Activated CD4-positive, alpha-beta T cell treated with anti-CD3 and anti-CD28 coated beads, Interleukin-2, amount 50 U/mL, for 4 hours (primary cell): ENCODE results near the gene CTDSP2.
"Not testable (repeated sequence)": the region's sequence is repeated elsewhere in the genome, so short reads cannot be mapped to it uniquely, and the experiment has no call there.

Experiments used
- DNase-seq, 2 experiments: peaks; one replicate each; pipeline ENCODE4 v3.0.0-alpha.2; 2020

The CTDSP2 gene

DNA sequence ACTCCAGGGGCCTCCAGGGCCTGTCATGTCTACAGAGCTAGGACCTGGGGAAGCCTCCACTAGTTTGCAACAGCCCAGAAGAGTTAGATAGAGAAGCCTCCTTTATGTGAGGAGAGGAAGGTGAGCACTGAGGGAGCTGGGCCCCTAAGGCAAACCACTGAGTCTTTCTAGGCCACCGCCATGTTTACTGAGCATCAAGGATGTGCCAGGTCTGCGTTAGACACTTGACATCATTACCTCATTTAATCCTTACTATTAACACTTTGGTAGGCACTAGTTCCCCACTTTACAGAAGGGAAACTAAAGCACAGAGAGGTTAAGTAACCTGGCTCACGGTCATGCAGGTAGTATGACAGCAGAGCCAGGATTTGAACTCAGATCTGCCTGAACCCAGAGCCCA lies 12.9 kb downstream of the CTDSP2 start:
- no peak for DNase-seq

DNA sequence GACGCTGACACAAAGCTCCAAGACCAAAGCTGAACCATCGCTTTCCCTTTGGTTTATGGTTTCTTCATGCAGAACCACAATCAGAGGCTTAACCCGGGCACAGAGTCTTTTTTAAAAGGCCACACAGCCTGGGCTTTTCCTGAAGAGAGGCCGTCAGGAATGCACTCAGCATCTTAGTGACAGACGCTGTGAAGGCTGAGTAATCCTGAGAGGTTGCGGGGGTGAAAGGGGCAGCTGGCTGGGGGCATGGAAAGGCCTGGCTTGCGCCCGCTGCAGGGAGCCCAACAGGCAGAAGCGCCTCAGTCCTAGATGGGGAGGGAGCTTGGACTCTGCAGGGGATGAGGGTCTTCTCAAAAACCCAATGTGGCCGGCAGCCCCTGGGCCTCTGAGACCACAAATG lies 13.6 kb downstream of the CTDSP2 start:
- DNase-seq, result no peak

DNA sequence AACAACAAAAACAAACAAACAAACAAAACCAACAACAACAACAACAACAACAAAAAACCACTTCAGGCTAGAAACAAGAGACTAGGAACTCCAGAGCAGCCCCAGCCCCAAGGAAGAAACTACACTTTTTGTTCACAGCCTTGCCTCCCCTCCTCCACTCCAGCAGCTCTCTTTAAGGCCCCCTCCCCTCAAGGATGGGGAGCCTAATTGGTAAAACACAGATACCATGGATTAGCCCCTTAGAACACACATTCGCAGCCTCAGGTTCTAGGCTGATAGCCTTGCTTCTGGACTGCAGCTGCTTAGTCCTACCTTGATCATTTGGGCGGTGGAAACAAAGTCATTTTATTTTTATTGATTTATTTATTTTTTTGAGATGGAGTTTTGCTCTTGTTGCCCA lies 16.1 kb downstream of the CTDSP2 start:
- no peak for DNase-seq

DNA sequence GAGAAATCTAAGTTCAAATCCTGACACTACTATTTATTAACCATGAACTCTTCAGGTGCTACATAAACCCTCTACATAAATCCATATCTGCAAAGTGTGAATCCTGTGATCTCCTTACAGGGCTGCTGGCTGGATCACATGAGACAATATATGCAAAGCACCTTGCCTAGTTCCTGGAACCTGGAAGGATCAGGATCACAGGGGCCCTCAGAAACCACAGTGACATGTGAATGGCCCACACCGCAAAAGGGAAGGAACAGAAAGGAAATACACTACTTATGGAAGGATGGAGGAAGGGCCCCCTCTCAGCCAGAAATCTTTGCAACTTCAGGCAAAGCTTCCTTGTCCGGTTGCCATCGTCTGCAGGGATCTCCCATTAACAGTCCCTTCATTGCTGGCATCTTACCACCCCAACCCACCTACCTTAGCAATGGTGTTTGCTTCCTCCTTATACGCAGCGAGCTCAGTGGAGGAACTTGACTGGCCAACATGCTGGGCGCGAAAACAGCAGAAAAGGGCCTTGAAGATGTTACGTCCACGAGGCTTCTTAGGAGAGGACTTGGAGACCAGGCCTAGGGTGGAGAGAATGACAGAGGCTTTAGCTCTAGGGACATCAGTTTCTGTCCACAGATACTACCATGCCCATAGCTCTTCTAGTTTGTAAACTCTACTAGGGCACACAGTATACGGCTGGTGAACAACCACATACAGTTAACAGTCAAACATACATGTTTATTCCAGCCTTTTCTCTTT lies 17.3 kb downstream of the CTDSP2 start:
- no peak for DNase-seq

DNA sequence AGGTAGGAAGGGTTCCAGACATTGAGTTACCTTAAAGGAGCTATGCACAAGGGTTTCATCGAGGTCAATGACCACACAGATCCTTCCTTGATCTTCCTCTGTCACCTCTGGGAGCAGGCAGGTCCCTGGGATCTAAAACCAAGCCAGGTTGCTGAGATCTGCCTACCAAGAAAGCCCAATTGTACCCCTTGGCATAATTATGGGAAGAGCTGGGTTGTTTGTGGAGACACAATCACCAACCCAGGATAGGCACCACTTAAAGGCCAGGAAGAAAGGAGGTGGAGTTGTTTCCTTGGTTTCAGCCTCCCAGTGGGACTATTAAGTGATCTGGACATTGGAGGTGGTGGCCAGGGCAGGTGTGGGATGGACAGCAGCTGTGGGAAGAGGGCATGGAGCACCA lies 19.6 kb downstream of the CTDSP2 start:
- DNase-seq, result no peak

DNA sequence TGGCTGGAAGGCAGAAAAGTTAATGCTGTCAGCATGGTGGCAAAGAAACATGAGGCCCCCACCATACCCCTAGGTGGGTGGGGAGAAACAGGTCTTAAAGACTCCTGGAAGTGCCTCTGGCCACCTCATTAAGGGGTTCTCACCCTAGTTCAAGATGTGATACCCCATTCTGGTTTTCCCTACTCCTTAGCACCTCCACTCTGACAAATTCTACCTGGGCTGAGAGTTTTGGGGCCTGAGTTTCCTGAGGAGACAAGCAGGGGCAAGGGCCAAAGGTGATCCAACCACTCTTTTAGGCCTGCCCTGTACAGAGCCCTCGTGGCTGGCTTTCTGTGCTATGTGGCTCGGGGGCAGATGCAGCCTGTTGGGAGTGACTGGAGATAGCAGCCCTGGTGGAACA lies 20.1 kb downstream of the CTDSP2 start:
- no peak for DNase-seq

DNA sequence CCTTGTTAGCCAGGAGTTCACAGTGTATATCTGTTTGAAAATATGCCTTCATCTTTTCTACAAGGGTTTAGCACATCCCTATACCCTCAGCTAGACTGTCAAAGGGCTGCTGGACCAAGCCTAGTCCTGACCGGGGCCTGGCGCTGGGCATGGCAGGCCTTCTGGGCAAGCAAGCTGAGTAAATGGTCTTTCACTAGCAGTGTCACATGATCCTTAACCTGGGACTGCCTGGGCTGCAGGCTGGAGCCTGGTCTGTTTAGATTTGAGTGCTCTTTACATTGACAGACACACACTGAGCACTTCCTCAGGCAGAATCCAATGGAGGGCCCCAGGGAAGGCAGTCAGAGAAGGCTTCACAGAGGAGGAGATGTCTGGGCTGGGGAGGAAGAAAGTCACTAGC lies 21.1 kb downstream of the CTDSP2 start:
- DNase-seq, result no peak

DNA sequence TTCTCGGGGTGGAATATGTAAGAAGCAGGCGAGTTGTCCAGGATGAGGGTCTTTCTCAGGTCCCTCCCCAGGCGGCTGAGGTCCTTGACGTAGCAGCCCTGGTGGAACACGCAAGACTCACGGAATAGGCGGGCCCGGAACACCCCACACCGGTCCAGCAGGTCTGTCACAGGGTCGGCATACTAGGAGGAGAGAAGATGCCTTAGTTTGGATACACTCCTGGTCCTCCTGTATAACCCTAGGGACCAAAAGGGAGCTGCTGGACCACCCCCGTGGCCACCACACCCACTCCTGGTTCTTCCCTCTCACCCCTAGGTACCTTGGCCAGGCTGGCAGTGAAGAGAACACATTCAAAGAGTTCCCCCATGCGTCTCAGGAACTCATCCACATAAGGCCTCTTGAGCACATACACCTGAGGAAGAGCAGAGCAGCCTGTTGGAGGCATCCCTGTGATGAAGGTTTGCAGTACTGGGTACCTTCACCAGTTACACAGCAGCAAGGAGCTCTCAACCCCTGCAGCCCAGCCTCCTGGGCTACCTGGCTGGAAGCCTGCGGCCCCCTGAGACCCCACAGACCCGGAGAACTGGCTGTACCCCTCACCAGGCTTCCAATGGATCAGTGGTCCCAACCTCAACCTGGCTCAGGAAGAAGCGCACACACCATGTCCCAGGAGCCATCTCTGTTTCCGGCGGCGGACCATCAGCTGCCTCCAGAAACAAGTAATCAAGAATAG lies 22.5 kb downstream of the CTDSP2 start:
- no peak for DNase-seq

DNA sequence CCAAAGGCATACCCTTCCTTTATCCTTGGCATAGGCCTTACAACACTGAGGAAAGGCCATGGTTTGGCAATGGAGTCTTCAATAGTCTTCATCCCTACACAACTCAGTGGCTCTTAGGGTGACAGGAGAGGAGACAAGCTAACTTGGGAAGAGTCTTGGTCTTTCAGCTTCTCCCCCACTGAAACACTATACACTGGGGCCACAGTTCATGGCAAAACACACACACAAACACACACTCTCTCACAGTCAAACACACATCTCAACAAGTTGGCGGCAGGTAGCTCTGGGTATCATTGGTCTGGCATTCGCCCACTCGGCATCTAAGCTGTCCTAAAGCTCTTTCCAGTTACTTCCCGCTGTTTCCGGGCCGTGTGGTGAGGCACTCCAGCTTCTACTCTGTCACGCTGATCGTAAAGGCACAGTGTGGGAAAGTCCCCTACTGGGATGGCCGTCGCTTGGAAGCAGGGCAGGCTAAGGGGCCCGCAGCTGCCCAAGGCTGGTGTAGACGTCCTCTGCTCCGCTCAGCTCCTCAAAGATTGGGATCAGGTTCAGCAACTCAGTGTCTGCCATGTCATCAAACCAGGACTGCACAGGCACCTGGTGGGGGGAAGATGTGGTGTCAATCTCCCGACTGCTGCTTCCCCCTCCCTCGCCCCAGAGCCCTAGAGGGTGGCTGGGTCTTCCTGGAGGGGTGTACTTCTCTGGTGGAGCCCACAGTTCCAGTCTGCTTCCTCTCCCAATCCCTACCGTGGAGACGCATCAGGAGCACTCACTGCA lies 23.2 kb downstream of the CTDSP2 start:
- no peak for DNase-seq

DNA sequence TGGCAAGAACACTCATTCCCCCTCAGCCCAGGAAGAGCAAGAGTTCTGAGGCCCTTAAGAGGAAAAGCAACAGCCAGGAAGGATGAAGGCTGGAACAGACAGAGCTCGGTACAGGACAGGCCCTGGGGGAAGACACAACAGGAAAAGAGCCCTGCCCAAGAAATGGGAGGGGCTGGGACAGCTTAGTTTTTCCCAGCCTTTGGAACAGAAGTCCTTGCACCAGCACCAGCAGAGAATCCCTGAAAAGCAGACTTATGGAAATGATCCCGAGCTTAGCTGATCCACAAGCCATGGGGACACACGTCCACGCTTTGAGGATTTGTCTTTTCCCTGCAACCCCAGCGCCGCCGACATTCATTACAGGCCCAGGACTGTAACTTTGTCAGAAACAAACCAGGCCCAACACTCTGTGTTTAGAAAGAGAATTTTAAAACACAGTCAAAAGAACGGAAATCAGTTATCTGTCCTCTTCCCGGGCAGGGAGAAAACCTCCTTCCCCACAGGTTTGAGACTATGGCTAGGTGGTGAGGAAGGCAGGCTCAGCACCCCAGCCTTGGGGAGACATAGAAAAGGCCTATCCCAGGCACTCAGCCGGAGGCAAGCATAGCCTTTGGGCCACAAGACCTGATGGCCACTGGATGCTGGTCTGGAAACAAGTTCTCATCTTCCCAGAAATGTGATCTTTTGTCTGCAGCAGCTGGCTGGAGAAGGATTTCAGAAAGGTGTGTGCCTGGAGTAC lies 24.0 kb downstream of the CTDSP2 start:
- no peak for DNase-seq

DNA sequence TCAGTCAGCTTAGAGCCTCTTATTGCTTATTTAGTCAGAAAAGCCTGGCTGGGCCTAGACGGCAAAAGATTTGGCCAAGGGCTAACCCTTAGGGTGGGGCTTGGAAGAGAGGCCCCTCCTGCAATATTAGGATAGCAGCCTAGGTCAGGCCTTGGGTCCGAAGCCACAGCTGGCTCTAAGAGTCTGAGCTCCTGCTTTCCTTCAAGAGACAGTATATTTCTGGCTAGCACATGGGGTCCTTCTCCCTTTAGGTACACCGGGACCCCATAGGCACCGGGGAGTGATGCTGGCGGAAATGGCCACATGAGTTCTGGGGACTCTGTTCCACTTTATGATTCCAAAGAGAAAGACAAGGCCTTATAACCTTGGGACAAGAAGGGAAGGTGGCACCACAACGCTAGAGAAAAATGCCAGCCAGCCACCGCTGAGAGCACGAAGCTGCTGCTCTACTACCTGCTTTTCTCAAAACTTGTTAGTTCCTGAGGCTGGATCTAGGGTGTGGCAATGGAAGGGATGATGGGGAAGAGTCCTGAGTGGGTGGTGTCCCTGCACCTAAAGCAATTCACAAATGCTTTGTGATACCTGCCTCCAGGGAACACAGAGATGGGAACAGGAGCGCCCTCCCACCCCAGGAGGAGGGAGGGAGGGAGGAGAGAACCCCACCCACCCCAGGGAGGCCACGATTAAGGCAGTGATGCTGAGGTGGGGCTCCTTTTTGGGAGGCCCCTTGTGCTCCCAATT lies 24.9 kb downstream of the CTDSP2 start:
- no peak for DNase-seq

DNA sequence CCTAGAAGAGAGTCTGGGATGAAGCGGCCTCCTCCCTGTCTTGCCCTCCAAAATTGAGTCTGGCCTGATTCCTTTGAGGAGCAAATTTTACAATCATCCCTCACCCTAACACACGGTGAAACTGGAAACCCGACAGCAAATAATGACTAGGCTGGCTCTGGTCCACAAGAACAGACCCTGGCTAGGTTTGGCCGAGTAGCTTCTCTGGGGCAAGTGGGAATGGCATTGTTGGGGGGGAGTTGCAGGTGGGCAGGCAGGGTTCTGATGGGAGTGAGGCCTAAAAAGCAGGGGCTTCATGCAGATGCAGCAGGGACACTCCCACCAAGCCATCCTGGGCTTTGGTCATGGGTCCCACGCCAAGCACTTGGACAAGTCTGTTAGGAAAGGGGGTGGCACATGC lies 25.5 kb downstream of the CTDSP2 start:
- DNase-seq, result not testable (repeated sequence)

DNA sequence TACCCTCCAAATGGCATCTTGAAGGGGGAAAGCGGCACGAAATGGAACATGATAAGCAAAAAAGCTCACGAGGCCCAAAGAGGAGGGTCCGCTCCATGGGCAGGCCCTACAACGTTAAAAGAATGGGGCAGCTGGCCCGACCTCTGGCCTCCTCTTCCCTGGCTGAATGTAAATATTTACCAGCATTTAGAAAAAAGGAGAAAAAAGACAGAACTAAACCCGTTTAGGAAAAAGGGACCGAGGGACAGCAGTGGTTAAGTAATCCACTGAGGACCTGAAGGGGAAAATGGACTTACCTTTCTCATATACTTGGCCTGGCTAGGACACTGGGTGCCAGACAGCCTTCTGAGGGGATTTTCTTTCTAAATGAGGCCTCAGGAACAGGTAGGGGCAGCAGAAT lies 26.4 kb downstream of the CTDSP2 start:
- not testable (repeated sequence) for DNase-seq

DNA sequence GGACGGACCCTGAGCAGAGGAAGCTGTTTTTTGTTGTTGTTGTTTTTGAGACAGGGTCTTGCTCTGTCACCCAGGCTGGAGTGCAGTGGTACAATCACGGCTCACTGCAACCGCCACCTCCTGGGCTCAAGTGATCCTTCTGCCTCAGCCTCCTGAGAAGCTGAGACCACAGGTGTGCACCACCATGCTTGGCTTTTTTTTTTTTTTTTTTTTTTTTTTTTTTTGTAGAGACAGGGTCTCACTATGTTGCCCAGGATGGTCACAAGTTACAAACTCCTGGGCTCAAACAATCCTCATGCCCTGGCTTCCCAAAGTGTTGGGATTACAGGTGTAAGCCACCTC lies 28.6 kb downstream of the CTDSP2 start:
- DNase-seq, result not testable (repeated sequence)

DNA sequence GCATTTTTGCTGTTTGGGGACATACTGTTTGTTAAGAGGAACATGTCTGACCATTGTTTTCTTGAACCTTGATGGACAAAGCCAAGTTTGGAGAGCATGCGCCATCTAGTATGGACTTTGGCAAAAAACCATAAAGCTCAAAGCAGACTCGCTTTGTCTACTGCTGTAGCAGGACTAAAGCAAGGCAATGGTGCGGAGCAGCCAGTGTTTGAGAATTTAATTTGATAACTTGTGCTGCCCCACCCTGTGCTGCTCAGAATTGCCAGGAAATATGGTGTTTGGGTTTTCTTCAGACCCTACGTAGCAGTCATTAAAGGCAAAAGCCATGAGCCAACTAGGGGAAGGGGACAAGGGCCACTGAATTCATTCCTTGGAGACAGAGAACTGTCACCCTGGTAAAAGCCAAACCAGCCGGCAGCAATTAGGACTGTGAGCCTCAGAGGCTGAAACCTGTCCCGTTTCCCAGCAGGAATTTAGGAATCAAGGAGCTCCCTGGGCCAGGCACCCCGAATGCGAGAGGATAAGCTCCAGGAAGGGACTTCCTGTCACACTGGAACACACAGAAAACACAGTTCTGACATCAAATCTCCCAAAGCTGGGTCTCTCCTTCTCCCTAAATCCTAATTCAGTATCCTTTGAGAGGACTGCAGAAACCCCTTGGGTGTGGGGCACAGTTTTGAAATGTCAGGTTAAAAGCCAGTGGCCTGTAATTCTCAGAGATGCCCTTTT lies 29.1 kb downstream of the CTDSP2 start:
- no peak for DNase-seq

DNA sequence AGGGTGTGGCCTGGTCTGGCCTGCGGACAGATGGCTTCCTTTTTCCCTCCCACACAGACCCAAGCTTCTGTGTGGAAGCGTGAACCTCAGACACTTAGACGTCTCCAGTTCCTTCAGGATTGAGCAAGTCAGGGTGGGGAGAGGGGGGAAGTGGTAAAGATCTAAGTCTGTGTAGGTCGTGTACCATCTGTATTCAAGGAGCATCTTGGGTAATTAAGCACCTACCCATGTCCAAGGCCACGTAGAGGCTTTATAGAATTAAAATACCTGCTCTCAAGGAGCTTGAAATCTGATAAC lies 29.7 kb downstream of the CTDSP2 start:
- DNase-seq, result no peak

DNA sequence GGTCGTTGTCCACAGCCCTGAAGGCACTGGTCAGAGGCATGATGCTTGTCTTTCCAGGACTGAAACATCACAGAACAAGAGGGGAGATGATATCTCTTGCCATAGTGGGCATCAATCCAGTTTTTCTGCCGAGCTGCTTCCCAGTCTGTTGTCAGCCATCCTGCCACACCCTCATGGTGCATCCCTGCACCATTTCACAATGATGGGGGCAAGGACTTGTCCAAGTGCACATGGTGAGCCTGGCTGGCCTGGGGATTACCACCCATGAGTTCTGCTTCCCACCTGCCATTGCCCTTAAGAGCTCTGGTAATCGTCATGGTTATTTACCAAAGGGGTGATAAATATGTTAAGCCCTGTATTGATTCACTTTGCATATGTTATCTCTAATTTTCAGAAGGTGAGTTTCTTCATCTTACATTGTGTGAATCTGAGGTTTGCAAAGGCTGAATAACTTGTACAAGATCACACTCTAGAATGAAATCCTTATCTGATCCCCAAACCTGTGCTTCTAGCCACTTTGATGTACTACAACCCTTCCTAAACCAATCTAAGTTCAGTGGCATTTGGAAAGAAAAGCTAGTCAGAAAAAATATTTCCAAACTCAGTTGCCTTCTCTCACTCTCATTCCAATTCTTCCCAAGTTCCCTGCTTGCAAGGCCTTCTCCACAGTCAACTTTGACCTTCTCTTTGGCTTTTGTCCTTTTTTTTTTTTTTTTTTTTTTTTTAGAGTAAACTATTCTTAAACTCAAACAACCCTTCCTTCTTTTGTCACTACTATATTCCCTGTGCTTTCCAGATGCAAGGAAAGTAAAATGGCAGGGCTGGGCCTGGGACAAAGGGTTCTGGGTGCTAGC lies 30.3 kb downstream of the CTDSP2 start:
- DNase-seq, result no peak

DNA sequence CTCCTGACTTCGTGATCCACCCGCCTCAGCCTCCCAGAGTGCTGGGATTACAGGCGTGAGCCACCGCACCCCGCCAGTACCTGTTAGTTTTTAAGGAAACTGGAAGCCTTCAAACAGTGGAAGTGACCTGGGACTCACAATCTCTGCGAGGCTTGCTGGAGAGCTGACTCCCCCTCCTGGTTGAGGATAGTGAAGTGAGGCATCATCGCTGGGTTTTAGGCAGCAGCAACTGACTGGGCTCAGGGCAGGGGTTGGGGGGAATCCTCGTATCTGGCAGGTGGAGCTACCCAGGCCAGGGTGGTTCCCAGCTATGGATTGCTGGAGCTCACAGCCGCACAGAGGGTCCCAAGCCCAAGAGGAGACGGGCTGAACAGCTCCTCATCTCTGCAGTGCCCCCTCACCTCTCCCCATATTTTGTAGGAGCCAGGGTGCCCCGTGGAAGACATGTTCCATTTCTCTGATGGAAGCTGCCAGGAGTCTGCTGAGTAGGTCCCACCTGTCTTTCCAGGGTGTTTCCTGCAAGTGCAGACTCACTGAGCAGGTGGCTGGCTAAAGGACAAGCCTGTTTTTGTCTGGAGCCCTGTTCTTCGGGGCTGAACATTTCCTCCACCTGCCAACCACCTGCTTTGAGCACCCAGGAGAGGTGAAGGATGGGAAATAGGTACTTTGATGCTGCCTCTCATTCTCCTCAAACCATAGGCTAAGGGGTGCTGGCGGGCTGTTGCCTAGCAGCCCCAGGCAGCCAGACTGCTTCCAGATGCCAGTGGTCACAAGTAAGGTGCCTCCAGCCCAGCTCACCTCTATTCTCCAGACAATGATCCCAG lies 31.1 kb downstream of the CTDSP2 start:
- no peak for DNase-seq

DNA sequence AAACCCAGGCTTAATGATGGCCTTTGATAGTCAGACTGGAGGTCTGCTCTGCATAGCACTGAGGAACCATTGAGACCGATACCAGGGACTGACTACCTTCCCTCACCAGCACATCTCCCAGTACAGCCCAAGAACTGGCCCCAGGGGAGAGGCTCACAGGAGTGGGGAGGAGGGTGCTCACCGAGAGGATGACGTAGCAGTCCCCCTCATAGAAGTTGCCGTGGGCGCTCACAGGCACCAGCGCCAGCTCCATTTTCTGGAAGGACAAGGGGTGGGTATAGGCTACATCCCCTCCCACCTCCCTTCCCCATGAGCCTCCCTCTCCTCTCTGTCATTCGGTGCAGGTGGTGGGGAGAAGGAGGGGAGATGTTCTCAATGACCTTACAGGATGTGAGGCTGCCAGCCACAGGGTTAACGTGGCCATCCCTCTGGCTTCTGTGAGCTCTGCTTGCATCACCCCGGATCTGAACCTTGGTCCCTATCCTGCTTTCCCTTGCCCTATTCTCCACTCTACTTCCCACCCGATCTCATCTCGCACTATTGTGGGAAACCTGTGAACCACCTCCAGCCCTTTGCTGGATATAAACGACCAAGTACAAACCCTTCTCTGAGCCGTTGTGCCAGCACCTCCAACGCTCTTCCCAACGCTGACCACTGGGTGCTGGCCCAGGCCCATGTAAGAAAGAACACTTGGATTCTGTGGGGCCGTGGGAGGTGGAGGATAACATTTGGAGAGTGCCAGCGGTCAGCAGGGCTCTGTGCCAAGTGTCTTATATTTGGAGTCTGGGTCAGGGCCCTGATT lies 32.4 kb downstream of the CTDSP2 start:
- no peak for DNase-seq
